ENCODE measurements around the gene DNM1L. TPM values are rescaled to one million over a fixed set of nuclear protein-coding genes. Genes with fewer than 3 reads are reported as not detected.

DNM1L gene
- total and polyA plus RNA-seq, 2 donors from 2014 or later, result 30.5 to 66.2 TPM

- Histone ChIP-seq H3K4me1 (ENCODE audit: control insufficient read depth in 2 of 3, insufficient read depth in 2 of 3, low read depth in 1 of 3, low read length in 3 of 3) (no peaks in the 10 kb centered on the region), H3K27me3 (ENCODE audit: control insufficient read depth, insufficient read depth, low read length) (no peaks in the 10 kb centered on the region), H3K27ac (ENCODE audit: low read depth in 2 of 2, low read length in 2 of 2) (no peak overlapping the region), H3K4me3 (ENCODE audit: low read length in 3 of 3) (no peak overlapping the region), H3K9me3 (ENCODE audit: control insufficient read depth in 2 of 3, insufficient read depth in 1 of 3, low read length in 3 of 3) (no peaks in the 10 kb centered on the region), H3K36me3 (ENCODE audit: control insufficient read depth in 2 of 3, insufficient read depth in 3 of 3, low read length in 3 of 3) (no peaks in the 10 kb centered on the region), H3K9ac (ENCODE audit: low read length in 3 of 3) (no peak overlapping the region)
- FAIRE-seq, result no peak
- intact Hi-C loops (cut with DNase I), result no loop called here
- no peak for DNase-seq
- no peak for TF ChIP-seq CTCF (IDR thresholded peaks at IDR 0.05; ENCODE audit: borderline replicate concordance, extremely low read depth, insufficient read depth)
Measured at GRCh38 chr12:32783029-32783428, 103.9 kb downstream of the DNM1L start.

DNA sequence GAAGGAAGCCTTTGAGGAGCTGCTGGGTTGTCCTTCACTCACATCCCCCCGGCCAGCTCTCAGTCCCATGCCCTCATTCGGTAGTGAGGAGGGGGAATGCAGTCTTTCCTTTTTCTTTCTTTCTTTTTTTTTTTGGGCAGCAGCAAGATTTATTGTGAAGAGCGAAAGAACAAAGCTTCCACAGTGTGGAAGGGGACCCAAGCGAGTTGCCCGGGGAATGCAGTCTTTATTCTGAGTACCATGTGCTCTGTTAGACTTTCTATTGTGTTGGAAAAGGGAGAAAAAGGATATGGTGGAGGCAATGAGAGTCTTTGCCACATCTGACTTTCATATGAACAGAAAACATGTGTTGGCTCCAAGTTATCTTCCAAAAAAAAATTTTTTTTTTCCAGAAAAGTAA lies 106.5 kb downstream of the DNM1L start:
- Histone ChIP-seq H3K9ac (ENCODE audit: low read length in 3 of 3) (no peak overlapping the region), H3K27ac (ENCODE audit: low read depth in 2 of 2, low read length in 2 of 2) (no peak overlapping the region), H3K9me3 (ENCODE audit: control insufficient read depth in 2 of 3, insufficient read depth in 1 of 3, low read length in 3 of 3) (no peaks in the 10 kb centered on the region), H3K4me1 (ENCODE audit: control insufficient read depth in 2 of 3, insufficient read depth in 2 of 3, low read depth in 1 of 3, low read length in 3 of 3) (no peaks in the 10 kb centered on the region), H3K36me3 (ENCODE audit: control insufficient read depth in 2 of 3, insufficient read depth in 3 of 3, low read length in 3 of 3) (no peaks in the 10 kb centered on the region), H3K27me3 (ENCODE audit: control insufficient read depth, insufficient read depth, low read length) (no peaks in the 10 kb centered on the region), H3K4me3 (ENCODE audit: low read length in 3 of 3) (no peak overlapping the region)
- FAIRE-seq (no peak), DNase-seq (no peak)
- intact Hi-C loops (cut with DNase I), result no loop called here
- TF ChIP-seq CTCF (IDR thresholded peaks at IDR 0.05; ENCODE audit: borderline replicate concordance, extremely low read depth, insufficient read depth), result no peak

- DNase-seq (no peak), FAIRE-seq (no peak)
- intact Hi-C loops (cut with DNase I), result no loop called here
- no peaks in the 10 kb centered on the region for H3K4me1 ChIP-seq (ENCODE audit: control insufficient read depth in 2 of 3, insufficient read depth in 2 of 3, low read depth in 1 of 3, low read length in 3 of 3)
- H3K9ac ChIP-seq (ENCODE audit: low read length in 3 of 3), result no peak overlapping the region
- H3K27ac ChIP-seq (ENCODE audit: low read depth in 2 of 2, low read length in 2 of 2), result no peak overlapping the region
- TF ChIP-seq CTCF (IDR thresholded peaks at IDR 0.05; ENCODE audit: borderline replicate concordance, extremely low read depth, insufficient read depth), result no peak
- no peaks in the 10 kb centered on the region for H3K36me3 ChIP-seq (ENCODE audit: control insufficient read depth in 2 of 3, insufficient read depth in 3 of 3, low read length in 3 of 3)
- no peak overlapping the region for H3K4me3 ChIP-seq (ENCODE audit: low read length in 3 of 3)
- H3K27me3 ChIP-seq (ENCODE audit: control insufficient read depth, insufficient read depth, low read length), result no peaks in the 10 kb centered on the region
- no peaks in the 10 kb centered on the region for H3K9me3 ChIP-seq (ENCODE audit: control insufficient read depth in 2 of 3, insufficient read depth in 1 of 3, low read length in 3 of 3)
Measured at GRCh38 chr12:32788405-32788804, 109.3 kb downstream of the DNM1L start.

GRCh38 chr12:32789446-32789845 lies 110.3 kb downstream of the DNM1L start:
- no peak overlapping the region for H3K4me3 ChIP-seq (ENCODE audit: low read length in 3 of 3)
- no peaks in the 10 kb centered on the region for H3K4me1 ChIP-seq (ENCODE audit: control insufficient read depth in 2 of 3, insufficient read depth in 2 of 3, low read depth in 1 of 3, low read length in 3 of 3)
- intact Hi-C loops (cut with DNase I), result no loop called here
- H3K27me3 ChIP-seq (ENCODE audit: control insufficient read depth, insufficient read depth, low read length), result no peaks in the 10 kb centered on the region
- no peak overlapping the region for H3K27ac ChIP-seq (ENCODE audit: low read depth in 2 of 2, low read length in 2 of 2)
- H3K9me3 ChIP-seq (ENCODE audit: control insufficient read depth in 2 of 3, insufficient read depth in 1 of 3, low read length in 3 of 3), result no peaks in the 10 kb centered on the region
- no peak for TF ChIP-seq CTCF (IDR thresholded peaks at IDR 0.05; ENCODE audit: borderline replicate concordance, extremely low read depth, insufficient read depth)
- no peak overlapping the region for H3K9ac ChIP-seq (ENCODE audit: low read length in 3 of 3)
- no peaks in the 10 kb centered on the region for H3K36me3 ChIP-seq (ENCODE audit: control insufficient read depth in 2 of 3, insufficient read depth in 3 of 3, low read length in 3 of 3)
- DNase-seq (no peak), FAIRE-seq (no peak)
